Measurements from ENCODE around the gene A2M. TPM values are rescaled to one million over a fixed set of nuclear protein-coding genes. Genes with fewer than 3 reads are reported as not detected.
"Not testable (repeated sequence)": the region's sequence is repeated elsewhere in the genome, so short reads cannot be mapped to it uniquely, and the experiment has no call there.

A2M gene
- not detected in 2 replicates for total RNA-seq (2014; rRNA removed; shearing (Covaris generic))
- polyA plus RNA-seq (2014; cell fraction: nucleus; rRNA removed): not detected in 2 replicates

- no peak for DNase-seq (ENCODE audit: extremely low read depth, low read depth)
Observed at GRCh38 chr12:9115731-9116559, at the start of gene A2M. A2M (minus strand) TSS chr12:9115919; CDS start chr12:9115849, 70 bp downstream.

GRCh38 chr12:9163392-9163791 is 47.7 kb upstream of the A2M start:
- no peak for DNase-seq (ENCODE audit: extremely low read depth, low read depth)

- DNase-seq (ENCODE audit: extremely low read depth, low read depth): no peak
Observed at GRCh38 chr12:9156119-9156518, 40.4 kb upstream of the A2M start.

- DNase-seq (ENCODE audit: extremely low read depth, low read depth): no peak
Observed at GRCh38 chr12:9149372-9149771, 33.7 kb upstream of the A2M start.

GRCh38 chr12:9148926-9149325 is 33.2 kb upstream of the A2M start:
- DNase-seq (ENCODE audit: extremely low read depth, low read depth): no peak

GRCh38 chr12:9147461-9147860 is 31.7 kb upstream of the A2M start:
- DNase-seq (ENCODE audit: extremely low read depth, low read depth): no peak

- no peak for DNase-seq (ENCODE audit: extremely low read depth, low read depth)
Observed at GRCh38 chr12:9144730-9145106, 29.0 kb upstream of the A2M start.

GRCh38 chr12:9143929-9144729 is 28.4 kb upstream of the A2M start:
- DNase-seq (ENCODE audit: extremely low read depth, low read depth): no peak

GRCh38 chr12:9143137-9143536 is 27.4 kb upstream of the A2M start:
- DNase-seq (ENCODE audit: extremely low read depth, low read depth): no peak

- DNase-seq (ENCODE audit: extremely low read depth, low read depth): not testable (repeated sequence)
Observed at GRCh38 chr12:9139588-9140290, 24.0 kb upstream of the A2M start.

- DNase-seq (ENCODE audit: extremely low read depth, low read depth): no peak
Observed at GRCh38 chr12:9135903-9136310, 20.2 kb upstream of the A2M start.

GRCh38 chr12:9134981-9135628 is 19.4 kb upstream of the A2M start:
- no peak for DNase-seq (ENCODE audit: extremely low read depth, low read depth)

GRCh38 chr12:9133216-9133916 is 17.6 kb upstream of the A2M start:
- DNase-seq (ENCODE audit: extremely low read depth, low read depth): no peak

- DNase-seq (ENCODE audit: extremely low read depth, low read depth): no peak
Observed at GRCh38 chr12:9132008-9132535, 16.4 kb upstream of the A2M start.

GRCh38 chr12:9130244-9130643 is 14.5 kb upstream of the A2M start:
- no peak for DNase-seq (ENCODE audit: extremely low read depth, low read depth)

GRCh38 chr12:9127936-9128663 is 12.4 kb upstream of the A2M start:
- no peak for DNase-seq (ENCODE audit: extremely low read depth, low read depth)

- DNase-seq (ENCODE audit: extremely low read depth, low read depth): no peak
Observed at GRCh38 chr12:9127484-9127883, 11.8 kb upstream of the A2M start.

- DNase-seq (ENCODE audit: extremely low read depth, low read depth): no peak
Observed at GRCh38 chr12:9124383-9125031, 8.8 kb upstream of the A2M start.

Measured in NCI-H460 (cell line).